Astrocyte of the spinal cord (primary cell): ENCODE results near the gene PHYHD1.

Experiments
- DNase-seq: peaks from one replicate; pipeline ENCODE4 v3.0.0; 2011; ENCODE audit warnings: low read depth, low spot score
- H3K4me3 ChIP-seq: 2 replicates; pipeline ENCODE4 v1.5.1; 2011; ENCODE audit warnings: low read depth, mild to moderate bottlenecking, low read length, moderate library complexity
- in situ Hi-C: cut with HindIII; loops from 2 replicates; pipeline ENCODE4 v1.10.0; 2017; ENCODE audit warnings: low sequenced_read_pairs
- TF ChIP-seq, protein P1 (sequence below): IDR thresholded peaks from 2 replicates; pipeline ENCODE4 v1.5.1; 2012; ENCODE audit warnings: low read depth, mild to moderate bottlenecking, low read length, inconsistent platforms

Gene PHYHD1

GRCh38 chr9:128933731-128934130 is 12.9 kb downstream of the PHYHD1 start:
- no peak overlapping the region for H3K4me3 ChIP-seq
- DNase-seq, result no peak
- TF ChIP-seq, protein P1, sequence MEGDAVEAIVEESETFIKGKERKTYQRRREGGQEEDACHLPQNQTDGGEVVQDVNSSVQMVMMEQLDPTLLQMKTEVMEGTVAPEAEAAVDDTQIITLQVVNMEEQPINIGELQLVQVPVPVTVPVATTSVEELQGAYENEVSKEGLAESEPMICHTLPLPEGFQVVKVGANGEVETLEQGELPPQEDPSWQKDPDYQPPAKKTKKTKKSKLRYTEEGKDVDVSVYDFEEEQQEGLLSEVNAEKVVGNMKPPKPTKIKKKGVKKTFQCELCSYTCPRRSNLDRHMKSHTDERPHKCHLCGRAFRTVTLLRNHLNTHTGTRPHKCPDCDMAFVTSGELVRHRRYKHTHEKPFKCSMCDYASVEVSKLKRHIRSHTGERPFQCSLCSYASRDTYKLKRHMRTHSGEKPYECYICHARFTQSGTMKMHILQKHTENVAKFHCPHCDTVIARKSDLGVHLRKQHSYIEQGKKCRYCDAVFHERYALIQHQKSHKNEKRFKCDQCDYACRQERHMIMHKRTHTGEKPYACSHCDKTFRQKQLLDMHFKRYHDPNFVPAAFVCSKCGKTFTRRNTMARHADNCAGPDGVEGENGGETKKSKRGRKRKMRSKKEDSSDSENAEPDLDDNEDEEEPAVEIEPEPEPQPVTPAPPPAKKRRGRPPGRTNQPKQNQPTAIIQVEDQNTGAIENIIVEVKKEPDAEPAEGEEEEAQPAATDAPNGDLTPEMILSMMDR, result no peak
- in situ Hi-C loops, result no loop called here

- in situ Hi-C loops, result no loop called here
- H3K4me3 ChIP-seq, result no peak overlapping the region
- no peak for DNase-seq
- TF ChIP-seq, protein P1, result no peak
Observed at GRCh38 chr9:128936171-128936865, 15.5 kb downstream of the PHYHD1 start.

- no peak for DNase-seq
- no peak overlapping the region for H3K4me3 ChIP-seq
- TF ChIP-seq, protein P1, result no peak
- in situ Hi-C loops, result no loop called here
Observed at GRCh38 chr9:128937310-128938165, 16.8 kb downstream of the PHYHD1 start.

DNA sequence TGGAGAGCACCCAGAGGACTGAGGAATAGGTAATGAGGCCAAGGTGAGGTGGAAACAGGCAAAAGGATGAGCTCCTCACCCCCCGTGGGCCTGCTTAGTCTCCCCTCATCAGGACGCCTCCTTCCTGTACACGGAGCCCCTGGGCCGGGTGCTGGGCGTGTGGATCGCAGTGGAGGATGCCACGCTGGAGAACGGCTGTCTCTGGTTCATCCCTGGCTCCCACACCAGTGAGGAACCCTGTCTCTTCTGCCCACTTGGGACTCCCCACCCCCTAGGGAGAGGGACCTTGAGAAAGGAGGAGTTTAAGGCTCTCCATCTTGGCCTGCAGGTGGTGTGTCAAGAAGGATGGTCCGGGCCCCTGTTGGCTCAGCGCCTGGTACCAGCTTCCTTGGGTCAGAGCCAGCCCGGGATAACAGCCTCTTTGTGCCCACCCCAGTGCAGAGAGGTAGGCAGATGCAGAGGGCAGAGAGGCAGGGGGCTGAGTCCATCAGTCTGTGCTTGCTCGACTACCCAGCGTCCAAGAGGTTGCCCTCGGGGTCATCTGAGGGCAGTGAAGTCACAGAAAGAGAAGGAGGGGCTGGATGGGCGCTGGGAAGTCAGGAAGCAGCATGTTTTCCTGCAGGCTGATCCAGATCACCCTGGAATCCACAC is 19.6 kb downstream of the PHYHD1 start:
- no peak overlapping the region for H3K4me3 ChIP-seq
- DNase-seq, result no peak
- in situ Hi-C loops, result no loop called here
- TF ChIP-seq, protein P1, result no peak

DNA sequence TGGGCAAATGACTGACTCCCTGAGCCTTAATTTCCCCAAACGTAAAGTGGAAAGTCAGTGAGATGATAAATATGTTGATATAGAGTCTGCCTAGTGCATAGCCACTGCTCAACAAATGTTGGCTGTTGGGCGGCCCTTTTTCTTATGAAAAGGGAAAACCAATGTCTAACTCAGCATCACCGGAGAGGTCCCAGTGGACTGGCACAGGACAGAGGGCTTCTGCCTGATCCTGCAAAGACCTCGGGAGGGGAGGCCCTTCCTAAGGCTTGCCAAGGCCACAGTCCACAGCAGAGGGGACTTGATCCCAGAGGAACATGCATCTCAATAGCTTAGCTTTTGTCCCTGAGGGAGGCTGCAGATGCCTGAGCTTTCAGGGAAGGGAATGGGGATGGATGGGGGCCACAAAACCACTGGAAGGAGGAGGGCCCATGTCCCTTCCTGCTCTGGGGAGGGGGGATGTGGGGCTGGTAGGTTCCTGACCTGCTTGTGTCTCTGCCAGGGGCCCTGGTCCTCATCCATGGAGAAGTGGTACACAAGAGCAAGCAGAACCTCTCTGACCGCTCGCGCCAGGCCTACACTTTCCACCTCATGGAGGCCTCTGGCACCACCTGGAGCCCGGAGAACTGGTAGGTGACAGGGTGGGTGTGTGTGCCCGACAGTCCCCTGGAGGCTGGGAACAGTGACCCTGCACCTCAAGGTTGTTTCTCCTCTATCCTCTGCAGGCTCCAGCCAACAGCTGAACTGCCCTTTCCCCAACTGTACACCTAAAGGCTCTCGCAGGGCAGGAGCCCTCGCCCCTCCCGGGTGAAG is 20.4 kb downstream of the PHYHD1 start:
- H3K4me3 ChIP-seq, result no peak overlapping the region
- no peak for DNase-seq
- TF ChIP-seq, protein P1, result no peak
- in situ Hi-C loops, result no loop called here
